ENCODE data around the gene KRT6C.

DNA sequence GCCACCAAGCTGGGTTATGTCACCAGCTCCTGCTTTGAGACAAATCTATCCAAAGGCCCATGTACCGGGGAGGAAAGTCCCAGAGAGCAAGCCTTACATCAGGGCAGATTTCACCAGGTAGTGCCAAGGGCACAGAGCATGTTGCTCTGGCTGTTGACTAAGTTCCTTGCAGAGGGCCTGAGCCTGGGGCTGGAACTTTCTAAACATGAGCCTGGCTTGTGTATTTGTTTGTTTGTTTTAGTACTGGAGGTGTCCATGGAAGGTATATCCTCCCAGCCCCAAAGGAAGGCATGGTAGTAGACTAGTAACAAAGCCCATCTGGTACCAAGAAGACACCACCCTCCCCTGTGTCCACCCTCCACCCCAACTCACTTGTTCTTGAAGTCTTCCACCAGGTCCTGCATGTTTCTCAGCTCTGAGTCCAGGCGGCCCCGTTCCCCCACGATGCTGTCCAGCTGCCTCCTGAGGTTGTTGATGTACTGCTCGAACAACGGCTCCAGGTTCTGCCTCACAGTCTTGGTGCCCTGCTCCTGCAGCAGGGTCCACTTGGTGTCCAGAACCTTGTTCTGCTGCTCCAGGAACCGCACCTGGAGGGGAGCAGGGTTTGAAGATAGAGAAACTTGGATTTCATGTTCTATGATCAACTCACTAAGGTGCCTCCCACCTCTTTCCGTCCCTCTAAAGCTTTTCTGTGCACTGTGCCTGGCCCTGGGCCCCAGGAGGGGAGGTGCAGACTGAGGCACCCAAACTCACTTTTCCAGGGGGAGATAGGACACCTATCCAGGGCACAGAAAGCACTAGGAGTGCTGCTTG lies 45.2 kb upstream of the KRT6C start:
- no peak for TF ChIP-seq EZH2 (IDR thresholded peaks at IDR 0.05; ENCODE audit: insufficient read depth, poor library complexity, severe bottlenecking)
- no peak for TF ChIP-seq EZH2phosphoT487 (IDR thresholded peaks at IDR 0.05; ENCODE audit: insufficient read depth, low read depth)
